Mucosa of gallbladder (tissue), 1 donor: Measurements from ENCODE around the gene ABI1. TPM values are rescaled to one million over a fixed set of nuclear protein-coding genes. Genes with fewer than 3 reads are reported as not detected.
"Not testable (repeated sequence)": the region's sequence is repeated elsewhere in the genome, so short reads cannot be mapped to it uniquely, and the experiment has no call there.

Experiments
- DNase-seq: peaks from one replicate; pipeline ENCODE4 v3.0.0-alpha.2; 2020; ENCODE audit warnings: low spot score
- total RNA-seq: library from RNA; stranded (reverse); gene quantifications from one replicate; pipeline ENCODE4 v1.2.1, GENCODE V29; 2021
- donor health status: DM: no; HTN: no; CAD: no.

Gene ABI1
- total RNA-seq, 1 donor from 2014 or later, result 57.1 TPM

DNA sequence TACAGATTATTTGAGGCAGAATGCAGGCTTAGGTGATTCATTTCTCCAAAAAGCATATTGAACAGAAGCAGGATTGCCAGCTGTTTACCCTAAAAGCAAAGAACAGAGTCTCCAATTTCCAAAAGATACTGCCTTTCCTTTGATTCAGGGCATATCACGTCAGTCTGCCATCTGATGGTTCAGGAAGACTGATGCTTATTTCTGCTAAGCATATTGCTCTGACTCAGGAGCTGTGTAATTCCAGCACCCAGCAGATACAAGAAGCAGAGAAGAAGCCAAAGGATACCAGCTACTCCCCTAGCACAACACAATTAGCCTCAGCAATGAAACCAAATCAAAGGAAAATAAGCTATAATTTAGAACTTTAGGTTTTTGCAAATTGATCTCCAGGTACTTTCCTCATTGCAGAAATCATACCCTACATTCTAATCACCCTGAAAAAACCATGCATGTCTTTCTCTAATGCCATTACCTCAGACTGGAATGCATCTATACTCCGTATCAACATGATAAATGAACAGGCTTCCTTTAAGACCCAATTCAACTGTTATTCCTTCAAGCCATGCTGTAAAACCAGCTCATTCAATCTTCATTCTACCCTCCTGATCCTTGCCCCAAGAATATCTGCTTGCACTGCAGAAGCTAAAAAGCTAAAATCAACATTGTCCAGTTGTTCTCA is 55.1 kb downstream of the ABI1 start:
- no peak for DNase-seq

DNA sequence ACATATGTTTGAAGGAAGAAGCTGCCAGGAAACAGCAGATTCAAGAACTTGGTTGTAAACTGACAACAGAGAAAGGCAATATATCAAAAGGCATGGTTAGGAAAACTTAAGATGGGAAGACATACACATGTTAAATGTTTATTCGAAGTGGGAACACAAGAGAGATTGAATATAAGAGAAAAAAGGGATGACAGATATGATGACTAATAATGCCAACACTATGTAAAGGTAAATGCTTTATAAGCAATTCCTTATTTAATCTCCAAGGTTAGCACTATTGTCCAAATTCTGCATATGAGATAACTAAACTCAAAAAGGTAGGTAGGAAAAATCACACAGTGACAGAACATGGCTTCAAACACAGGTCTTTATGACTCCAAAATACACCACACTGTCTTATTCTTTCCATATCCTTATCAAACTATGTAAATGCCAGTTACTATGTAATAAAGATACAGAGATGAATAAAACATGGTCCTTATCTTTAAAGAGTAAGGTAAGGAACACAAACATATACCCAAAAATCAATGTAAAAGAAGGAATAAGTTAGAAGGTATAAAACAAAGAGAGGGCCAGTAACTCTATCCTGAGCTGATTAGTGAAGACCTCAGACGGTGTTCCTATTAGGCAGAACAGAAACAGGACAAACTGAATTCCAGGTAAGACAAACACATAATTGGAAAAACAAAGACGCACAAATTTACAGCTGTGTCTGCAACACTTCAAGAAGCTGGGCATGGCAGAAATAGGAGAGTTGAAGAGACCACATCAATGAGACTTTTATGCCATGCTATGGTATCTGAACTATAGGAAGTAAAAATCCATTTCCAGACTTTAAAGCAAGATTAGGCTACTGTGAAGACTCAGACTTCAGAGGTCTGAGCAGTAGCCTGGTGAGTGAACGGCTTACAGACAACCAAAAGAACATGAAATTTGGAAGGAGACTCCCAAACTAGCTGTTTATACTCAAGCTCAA is 56.1 kb downstream of the ABI1 start:
- no peak for DNase-seq

DNA sequence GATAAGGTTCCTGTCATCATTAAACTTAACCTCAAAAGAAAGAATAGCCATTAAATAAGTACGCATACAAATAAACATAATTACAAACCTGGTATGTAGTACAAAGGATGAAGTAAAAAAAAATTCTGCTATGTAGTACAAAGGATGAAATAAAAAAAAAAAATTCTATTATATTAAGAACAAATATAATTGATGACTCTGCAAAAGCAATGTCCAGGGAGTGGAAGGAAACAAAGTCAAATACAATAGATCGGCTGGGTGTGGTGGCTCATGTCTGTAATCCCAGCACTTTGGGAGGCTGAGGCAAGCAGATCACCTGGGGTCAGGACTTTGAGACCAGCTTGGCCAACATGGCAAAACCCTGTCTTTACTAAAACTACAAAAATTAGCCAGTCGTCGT is 56.9 kb downstream of the ABI1 start:
- no peak for DNase-seq

DNA sequence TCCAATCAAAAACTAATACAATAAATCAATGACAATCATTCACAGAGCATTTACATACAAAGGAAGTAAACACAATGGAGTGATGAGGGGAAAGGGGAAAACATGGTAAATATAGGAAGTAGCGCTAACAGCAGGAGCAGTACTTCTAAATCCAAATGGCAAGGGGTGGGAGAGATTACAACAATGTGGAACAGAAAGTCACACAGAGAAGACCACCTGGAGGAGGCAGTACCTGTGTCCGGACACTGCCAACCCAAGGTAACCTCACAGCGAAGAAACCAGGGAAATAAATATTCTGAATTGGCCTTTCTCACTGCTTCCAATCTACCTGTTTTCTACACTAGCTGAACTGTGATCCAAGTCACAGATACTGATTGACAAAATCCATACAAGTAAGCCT is 58.2 kb downstream of the ABI1 start:
- DNase-seq, result no peak

DNA sequence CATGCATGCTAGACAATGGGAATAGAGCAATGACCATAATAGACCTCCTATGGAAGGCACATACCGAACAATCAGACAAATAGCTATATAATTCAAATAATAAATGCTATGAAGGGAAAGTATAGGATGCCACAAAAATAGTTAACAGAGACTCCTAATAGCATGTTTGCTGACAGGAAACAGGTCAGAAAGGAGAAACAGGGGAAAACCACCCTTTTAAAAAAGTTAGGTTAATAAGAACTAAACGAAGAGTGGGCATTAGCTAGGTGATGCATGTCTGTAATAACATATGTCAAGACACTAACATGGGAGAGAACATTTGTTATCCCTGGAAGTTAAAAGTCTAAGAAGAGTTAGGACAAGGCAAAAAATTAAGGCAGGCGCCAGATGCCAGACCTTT is 58.9 kb downstream of the ABI1 start:
- no peak for DNase-seq

DNA sequence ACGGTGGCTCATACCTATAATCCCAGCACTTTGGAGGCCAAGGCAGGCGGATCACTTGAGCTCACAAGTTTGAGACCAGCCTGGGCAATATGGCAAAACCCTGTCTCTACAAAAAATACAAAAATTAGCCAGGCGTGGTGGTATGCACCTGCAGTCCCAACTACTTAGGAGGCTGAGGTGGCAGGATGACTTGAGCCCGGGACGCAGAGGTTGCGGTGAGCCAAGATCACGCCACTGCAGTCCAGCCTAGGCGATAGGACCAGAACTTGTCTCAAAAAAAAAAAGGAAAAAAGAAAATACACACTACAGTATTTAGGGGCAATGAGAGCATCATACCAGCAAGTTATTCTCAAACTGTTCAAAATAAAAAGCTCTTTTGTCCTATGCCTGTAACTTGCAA is 59.5 kb downstream of the ABI1 start:
- DNase-seq, result no peak

DNA sequence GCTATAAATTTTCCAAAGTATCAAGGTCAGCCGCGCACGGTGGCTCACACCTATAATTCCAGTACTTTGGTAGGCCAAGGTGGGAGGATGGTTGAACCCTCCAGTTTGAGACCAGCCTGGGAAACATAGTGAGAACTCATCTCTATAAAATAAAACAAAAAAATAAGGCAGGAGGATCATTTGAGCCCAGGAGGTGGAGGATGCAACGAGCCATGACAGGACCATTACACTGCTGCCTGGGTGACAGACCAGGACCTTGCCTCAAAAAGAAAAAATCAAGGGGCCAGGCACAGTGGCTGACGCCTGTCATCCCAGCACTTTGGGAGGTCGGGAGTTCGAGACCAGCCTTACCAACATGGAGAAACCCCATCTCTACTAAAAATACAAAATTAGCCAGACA is 60.3 kb downstream of the ABI1 start:
- no peak for DNase-seq

DNA sequence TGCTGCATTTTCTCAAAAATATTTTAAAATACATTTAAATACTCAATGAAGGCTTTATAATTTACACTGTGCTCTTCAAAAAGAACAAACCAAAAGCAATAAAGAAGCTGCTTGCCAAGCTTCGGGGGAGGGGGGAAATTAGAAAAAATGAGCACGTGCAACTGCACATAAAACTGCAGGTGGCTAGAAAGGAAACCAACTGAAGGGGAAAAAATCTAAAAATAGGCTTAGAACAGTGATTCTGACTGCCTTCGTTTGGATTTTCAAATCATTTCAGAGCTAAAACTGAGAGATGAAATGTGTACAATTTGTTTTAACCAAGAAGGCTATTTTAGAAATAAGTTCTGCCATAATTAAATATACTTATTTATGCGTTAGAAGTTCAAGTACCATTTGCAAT is 61.4 kb downstream of the ABI1 start:
- DNase-seq, result no peak

DNA sequence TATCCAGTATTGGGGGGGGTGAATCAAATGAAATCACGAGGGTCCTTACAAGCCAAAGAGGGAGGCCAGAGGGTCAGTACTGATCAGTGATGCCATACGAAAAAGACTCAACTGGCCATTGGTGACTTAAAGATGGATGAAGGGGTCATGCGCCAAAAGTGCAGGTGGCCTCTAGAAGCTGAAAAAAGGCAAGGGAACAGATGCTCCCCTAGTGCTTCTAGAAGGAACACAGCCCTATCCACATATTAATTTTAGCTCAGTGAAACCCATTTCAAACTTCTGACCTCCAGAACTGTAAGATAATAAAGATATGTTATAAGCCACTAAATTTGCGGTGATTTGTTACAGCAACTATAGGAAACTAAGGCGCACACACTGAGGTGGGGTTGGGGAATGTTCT is 62.5 kb downstream of the ABI1 start:
- no peak for DNase-seq

DNA sequence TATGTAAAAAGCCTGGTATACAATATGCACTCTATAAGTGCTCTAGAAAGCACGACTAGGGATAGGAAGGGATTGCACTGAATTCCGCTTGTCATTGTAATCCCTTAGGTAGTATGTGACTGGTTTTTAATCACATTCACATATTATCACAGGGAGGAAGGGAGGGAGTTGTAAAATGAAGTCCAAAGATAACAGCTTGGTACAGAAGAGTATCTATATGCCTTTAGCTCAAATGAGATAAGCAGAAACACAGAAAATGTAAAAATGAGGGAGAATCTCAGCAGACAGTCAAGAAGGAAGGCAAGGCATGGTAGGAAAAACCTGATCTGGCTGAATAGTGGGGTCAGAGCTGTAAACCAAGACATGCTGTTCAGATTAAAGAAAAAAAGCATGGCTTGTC is 63.4 kb downstream of the ABI1 start:
- DNase-seq, result no peak

DNA sequence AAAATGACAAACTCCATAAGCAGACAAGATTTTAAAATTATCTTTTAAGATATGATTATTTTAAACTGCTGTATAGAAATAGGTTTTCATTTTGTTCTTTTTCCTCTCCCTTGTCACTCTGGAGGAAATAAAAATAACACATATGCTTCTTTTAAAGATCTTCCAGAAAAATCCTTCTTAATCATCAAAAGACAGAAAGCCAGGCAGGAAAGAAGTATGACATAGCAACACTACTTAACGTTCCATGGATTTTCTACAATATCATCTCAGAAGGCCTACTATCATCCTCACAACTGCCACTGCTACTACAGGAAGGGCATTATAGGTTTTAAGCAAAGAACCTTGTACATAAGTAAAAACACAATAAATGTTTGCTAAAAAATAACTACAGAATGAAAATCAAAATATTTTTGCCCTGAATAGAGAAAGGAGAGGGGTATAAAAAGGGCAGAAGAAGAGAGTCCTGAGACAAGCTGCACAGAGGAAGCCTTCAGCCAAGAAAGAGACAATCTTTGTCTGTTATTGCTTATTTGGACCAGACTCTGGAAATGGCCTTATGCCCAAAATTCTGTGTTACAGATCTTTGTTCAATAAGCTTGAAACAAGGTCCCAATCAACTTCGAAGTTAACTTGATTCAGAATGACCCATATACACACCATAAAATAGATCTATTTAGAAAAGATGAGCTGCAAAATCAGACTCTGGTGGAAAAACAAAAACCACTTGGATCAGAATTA is 67.8 kb downstream of the ABI1 start:
- no peak for DNase-seq

DNA sequence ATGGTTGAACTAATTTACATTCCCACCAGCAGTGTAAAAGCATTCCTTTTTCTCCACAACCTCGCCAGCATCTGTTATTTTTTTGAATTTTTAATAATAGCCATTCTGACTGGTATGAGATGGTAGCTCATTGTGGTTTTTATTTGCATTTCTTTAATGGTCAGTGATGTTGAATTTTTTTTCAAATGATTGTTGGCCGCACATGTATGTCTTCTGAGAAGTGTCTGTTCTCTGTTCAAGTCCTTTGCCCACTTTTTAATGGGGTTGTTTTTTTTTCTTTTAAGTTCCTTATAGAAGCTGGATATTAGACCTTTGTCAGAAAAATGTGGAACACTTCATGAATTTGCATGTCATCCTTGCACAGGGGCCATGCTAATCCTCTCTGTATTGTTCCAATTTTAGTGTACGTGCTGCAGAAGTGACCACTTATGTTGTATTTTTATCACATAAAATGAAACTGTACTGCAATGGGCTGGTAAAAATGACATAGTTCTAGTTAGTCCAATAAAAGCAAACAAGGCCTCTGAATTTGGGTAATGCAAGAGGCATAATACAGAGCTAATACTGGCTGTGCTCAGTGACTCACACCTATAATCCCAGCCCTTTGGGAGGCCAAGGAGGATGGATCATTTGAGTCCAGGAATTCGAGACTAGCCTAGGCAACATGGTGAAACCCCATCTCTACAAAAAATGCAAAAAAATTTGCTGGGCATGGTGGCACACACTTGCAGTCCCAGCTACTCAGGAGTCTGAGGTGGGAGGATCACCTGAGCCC is 70.3 kb downstream of the ABI1 start:
- no peak for DNase-seq

DNA sequence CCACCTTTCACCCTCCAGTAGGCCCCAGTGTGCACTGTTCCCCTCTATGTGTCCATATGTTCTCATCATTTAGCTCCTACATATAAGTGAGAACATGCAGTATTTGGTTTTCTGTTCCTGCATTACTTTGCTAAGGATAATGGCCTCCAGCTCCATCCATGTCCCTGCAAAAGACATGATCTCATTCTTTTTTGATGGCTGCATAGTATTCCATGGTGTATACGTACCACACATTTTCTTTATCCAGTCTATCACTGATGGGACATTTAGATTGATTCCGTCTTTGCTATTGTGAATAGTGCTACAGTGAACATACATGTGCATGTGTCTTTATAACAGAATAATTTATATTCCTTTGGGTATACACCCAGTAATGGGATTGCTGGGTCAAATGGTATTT is 71.0 kb downstream of the ABI1 start:
- not testable (repeated sequence) for DNase-seq

DNA sequence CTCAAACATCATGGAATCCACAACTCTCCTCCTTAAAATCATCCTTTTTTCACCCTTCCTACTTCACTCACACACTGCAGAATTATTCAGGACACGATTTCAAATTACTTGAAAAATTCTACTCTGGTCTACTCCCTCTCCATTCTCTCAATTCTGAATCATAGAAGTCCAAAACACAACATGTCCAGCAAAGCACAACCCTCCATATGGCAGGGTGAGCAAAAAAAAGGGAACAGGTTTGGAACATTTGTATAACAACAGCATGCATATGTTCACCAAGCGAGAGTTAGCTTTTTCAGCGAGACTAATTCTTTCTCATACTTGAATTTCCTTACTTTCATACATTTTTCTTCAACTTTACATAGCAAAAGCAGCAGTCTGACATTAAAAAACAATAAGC is 73.4 kb downstream of the ABI1 start:
- DNase-seq, result no peak

DNA sequence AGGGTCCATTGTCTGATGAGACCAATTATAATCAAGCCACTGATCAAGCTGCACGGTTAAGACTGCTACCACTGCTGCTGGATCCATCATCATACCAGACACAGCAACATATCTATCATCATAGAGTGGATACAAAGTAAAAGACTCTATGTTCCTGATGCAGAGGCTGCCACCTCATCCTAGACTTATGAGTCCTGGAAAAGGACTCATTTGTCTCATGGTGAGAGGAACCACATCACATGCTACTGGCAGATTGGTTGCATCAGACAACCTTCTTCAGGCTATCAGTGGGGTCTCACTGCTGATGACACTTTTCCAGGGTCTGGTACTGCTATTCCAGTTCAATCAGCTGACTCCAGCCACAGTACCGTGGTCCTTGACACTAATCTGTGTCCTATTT is 79.0 kb downstream of the ABI1 start:
- no peak for DNase-seq

DNA sequence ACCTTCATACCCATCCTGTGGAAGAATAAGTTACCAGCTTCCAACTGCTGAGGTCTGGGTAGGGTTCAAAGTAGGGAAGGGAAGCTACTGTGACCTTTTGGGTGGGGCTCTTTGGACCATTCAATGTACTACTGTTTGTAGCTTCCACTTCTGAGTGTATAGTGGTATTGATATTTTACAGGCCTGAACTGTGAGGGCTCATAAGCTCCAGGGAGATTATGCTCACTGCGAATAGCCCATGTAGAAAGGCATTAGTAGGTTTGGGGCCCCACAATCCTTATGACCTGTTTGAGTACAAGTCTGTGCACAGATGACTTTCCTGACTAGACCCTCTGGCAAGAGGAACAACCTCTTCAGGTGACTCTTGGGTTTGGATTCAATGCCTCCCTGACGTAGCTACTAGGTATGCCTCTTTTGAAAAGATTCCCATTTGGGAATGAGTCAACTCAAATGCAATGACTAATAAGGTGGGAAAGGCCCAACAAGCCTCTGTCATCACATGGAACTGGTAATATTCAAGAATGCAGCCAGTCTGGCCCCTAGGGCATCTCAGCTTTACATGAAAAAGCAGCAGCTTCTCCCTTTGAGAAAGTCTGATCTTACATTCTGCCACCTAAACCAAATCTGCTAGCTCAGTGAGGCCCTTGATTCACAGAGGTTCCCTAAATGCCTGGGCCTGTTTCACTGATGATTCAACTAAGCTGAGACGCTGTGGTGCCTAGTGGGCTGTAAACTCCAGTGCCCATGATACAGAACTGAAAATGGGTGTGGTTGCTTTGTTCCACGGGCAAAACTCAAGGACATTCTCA is 79.8 kb downstream of the ABI1 start:
- no peak for DNase-seq

DNA sequence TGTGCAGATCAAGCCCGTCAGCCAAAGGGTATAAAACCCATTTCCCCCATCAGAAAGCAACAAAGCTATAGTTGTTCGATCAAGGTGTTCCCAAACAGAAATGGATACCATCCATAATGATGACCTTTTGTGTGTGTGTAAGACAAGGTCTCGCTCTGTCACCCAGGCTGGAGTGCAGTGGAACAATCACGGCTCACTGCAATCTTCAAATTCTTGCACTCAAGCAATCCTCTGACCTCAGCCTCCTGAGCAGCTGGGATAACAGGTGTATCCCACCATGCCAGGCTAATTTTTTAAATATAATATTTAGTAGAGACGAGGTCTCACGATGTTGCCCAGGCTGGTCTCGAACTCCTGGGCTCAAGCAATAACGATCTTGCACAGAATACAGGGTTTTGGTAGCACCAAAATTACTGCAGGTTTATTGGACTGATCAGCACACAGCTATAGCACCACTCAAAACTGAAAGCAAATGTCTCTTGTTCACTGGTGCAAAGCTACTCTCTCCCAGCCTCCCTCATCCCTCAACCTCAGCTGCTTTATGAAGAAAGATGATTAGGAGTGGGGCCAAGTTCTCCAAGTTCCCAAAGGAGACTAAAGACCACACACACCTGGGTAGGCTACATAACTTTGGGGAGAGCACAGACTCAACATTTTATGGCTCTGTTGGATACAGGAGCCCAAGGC is 80.5 kb downstream of the ABI1 start:
- DNase-seq, result no peak

DNA sequence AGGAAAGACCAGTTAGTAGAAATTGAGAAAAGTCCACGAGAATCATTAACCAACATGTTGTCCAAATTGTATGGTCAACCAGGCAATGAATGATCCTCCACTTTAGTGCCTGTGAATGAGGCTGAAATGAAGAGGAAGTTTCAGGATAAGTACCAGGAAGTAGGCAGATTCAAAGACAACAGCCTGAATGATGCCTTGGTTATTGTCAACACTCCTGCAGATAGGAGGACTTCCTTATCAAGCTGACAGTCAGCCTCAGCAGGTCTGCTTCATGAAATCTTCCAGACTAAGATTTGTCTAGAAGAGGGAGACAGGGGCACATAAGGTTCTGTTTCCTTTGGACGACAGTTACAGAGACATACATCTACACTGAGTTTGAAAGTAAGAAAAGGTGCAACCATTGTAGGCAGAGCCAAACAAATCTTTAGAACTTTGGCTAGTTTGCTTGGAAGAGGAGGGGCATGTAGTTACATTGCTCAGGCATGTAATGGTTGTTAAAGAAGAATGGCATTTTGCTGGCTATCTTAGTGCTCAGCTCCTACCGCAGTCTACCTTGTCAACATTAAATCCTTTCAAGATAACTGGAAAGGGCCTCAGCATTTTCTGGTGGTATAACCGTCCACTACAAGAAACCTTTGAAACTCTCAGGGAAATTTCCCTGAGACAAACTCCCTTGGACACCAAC is 81.4 kb downstream of the ABI1 start:
- no peak for DNase-seq

DNA sequence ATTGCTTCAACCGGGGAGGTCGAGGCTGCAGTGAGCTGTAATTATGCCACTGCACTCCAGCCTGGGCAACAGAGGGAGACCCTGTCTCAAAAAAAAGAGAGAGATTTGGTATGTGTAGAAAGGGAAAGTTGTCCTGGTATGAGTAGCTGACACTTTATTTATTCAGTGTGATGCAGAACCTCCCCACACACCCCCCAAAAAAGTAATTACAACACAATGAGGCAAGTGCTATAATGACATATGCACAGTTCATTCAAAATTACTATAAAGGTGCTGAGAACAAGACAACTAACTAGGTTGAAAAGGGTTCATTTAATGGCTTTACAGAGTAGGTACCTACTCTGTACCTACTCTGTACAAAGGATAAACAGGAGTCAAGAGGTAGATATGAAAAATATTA is 83.1 kb downstream of the ABI1 start:
- no peak for DNase-seq

DNA sequence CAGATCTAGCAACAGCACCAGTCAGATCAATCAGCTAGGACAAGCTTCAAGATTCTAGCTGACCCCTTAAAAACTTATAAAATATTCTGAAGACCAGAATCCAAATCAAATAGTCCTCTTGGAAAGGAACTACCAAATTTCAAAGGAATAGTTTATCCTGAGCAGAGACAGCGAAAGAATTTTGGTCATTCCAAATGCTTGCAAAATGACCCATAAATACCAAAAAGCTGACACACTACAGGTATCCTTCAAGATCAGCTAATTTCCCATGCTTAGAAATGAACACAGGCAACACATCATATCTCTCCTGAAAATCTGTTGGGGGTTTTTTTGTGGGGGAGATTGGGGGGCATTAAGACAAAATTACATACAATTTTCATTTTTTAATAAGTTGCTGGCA is 84.5 kb downstream of the ABI1 start:
- DNase-seq, result no peak
